Measurements from ENCODE around the gene SPTB.

DNA sequence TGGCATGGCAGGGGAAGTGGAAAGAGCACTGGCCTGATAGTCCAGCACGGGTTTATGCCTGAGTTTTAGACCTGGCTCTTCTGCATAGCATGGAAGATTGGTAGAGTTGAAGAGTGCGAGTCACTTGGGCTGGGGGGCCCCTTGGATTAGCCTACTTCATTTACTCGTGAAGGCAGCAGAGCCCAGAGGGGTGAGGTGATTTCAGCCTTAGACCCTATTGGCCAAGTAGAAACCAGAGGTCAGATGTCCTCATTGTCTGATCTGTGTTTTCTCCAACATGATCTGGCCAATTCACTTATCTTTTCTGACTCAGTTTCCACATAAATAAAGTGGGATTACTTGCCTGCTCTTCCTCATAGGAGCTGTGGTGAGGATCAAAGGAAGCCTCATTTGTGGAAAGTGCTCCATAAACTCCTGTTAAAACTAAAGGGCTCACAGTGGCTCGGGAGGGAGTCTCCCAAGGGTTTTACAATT lies 173.6 kb downstream of the SPTB start:
- TF ChIP-seq, protein P1, sequence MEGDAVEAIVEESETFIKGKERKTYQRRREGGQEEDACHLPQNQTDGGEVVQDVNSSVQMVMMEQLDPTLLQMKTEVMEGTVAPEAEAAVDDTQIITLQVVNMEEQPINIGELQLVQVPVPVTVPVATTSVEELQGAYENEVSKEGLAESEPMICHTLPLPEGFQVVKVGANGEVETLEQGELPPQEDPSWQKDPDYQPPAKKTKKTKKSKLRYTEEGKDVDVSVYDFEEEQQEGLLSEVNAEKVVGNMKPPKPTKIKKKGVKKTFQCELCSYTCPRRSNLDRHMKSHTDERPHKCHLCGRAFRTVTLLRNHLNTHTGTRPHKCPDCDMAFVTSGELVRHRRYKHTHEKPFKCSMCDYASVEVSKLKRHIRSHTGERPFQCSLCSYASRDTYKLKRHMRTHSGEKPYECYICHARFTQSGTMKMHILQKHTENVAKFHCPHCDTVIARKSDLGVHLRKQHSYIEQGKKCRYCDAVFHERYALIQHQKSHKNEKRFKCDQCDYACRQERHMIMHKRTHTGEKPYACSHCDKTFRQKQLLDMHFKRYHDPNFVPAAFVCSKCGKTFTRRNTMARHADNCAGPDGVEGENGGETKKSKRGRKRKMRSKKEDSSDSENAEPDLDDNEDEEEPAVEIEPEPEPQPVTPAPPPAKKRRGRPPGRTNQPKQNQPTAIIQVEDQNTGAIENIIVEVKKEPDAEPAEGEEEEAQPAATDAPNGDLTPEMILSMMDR (IDR thresholded peaks at IDR 0.05; ENCODE audit: low read depth, low read length): no peak
- TF ChIP-seq, protein P2, sequence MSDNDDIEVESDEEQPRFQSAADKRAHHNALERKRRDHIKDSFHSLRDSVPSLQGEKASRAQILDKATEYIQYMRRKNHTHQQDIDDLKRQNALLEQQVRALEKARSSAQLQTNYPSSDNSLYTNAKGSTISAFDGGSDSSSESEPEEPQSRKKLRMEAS (IDR thresholded peaks at IDR 0.05; ENCODE audit: low read depth, low read length): no peak
